Stimulated activated naive CD8-positive, alpha-beta T cell treated with anti-CD3 and anti-CD28 coated beads, Interleukin-15, Interleukin-2, amounts not matched to agents 100 ng/mL and 50 ng/mL, for 24 hours (primary cell): ENCODE measurements around the gene BEST2.

Experiments used
- H3K27ac Mint-ChIP-seq: one replicate; pipeline ENCODE4 v1.8.0; 2021; ENCODE audit warnings: mild to moderate bottlenecking, mixed read lengths
- H3K27me3 Mint-ChIP-seq: one replicate; pipeline ENCODE4 v1.8.0; 2021; ENCODE audit warnings: mixed read lengths
- H3K36me3 Mint-ChIP-seq: one replicate; pipeline ENCODE4 v1.8.0; 2021; ENCODE audit warnings: low read depth, mixed read lengths
- H3K4me1 Mint-ChIP-seq: one replicate; pipeline ENCODE4 v1.8.0; 2021; ENCODE audit warnings: low read depth, mixed read lengths
- H3K4me3 Mint-ChIP-seq: one replicate; pipeline ENCODE4 v1.8.0; 2021; ENCODE audit warnings: mild to moderate bottlenecking, mixed read lengths
- H3K9me3 Mint-ChIP-seq: one replicate; pipeline ENCODE4 v1.8.0; 2021; ENCODE audit warnings: mixed read lengths

Gene BEST2

DNA sequence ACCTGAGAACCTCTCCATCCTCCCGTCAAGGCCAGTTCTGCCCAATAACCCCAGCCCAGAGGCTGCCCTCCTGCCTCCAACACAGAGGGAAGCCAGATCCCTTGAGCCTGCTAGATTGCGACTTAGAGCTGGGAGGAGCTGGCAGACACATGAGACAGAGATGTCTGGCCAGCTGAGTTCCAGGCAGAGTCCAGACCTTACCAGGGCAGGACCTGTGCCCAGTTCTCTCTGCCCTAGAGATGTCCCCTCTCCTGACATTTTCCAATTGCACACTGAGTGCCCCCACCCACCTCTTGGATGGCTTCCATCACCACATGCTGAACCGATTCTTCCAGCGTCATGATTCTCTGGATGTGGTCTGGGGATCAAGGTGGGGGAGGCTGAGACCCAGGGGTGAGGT, 20.7 kb downstream of the BEST2 start:
- no peaks in the 10 kb centered on the region for H3K27me3 Mint-ChIP-seq
- H3K4me3 Mint-ChIP-seq: no peak overlapping the region
- H3K27ac Mint-ChIP-seq: no peak overlapping the region
- no peaks in the 10 kb centered on the region for H3K9me3 Mint-ChIP-seq
- H3K36me3 Mint-ChIP-seq: no peaks in the 10 kb centered on the region
- H3K4me1 Mint-ChIP-seq: peaks cover 13% of the 10 kb centered on the region

- Mint-ChIP-seq H3K4me1 (peaks cover 20% of the 10 kb centered on the region), H3K36me3 (no peaks in the 10 kb centered on the region), H3K27me3 (no peaks in the 10 kb centered on the region), H3K27ac (no peak overlapping the region), H3K9me3 (no peaks in the 10 kb centered on the region), H3K4me3 (no peak overlapping the region)
Observed at GRCh38 chr19:12773571-12773970, 22.0 kb downstream of the BEST2 start.

GRCh38 chr19:12774588-12775555, 23.3 kb downstream of the BEST2 start, which contains the start of gene HOOK2:
HOOK2 (minus strand) TSS chr19:12775552; CDS start chr19:12775449, 103 bp downstream.
- Mint-ChIP-seq H3K36me3 (no peaks in the 10 kb centered on the region), H3K4me1 (peaks cover 32% of the 10 kb centered on the region), H3K9me3 (no peaks in the 10 kb centered on the region), H3K27me3 (no peaks in the 10 kb centered on the region), H3K27ac (peak within 1 kb of the TSS; percentile 74), H3K4me3 (peak within 1 kb of the TSS; percentile 74)

- Mint-ChIP-seq H3K36me3 (no peaks in the 10 kb centered on the region), H3K9me3 (no peaks in the 10 kb centered on the region), H3K4me3 (peak overlapping the region; percentile 89), H3K27ac (peak overlapping the region; percentile 91), H3K27me3 (no peaks in the 10 kb centered on the region), H3K4me1 (peaks cover 43% of the 10 kb centered on the region)
Observed at GRCh38 chr19:12777217-12778016, 25.8 kb downstream of the BEST2 start.

- Mint-ChIP-seq H3K36me3 (no peaks in the 10 kb centered on the region), H3K4me3 (peak overlapping the region; percentile 89), H3K9me3 (no peaks in the 10 kb centered on the region), H3K27me3 (no peaks in the 10 kb centered on the region), H3K27ac (peak overlapping the region; percentile 91), H3K4me1 (peaks cover 43% of the 10 kb centered on the region)
Observed at GRCh38 chr19:12778017-12778904, 26.7 kb downstream of the BEST2 start.

- peaks cover 38% of the 10 kb centered on the region for H3K4me1 Mint-ChIP-seq
- H3K36me3 Mint-ChIP-seq: no peaks in the 10 kb centered on the region
- H3K27me3 Mint-ChIP-seq: no peaks in the 10 kb centered on the region
- no peaks in the 10 kb centered on the region for H3K9me3 Mint-ChIP-seq
- H3K27ac Mint-ChIP-seq: peak overlapping the region; percentile 91
- H3K4me3 Mint-ChIP-seq: peak overlapping the region; percentile 89
Observed at GRCh38 chr19:12778905-12779161, 27.2 kb downstream of the BEST2 start.

DNA sequence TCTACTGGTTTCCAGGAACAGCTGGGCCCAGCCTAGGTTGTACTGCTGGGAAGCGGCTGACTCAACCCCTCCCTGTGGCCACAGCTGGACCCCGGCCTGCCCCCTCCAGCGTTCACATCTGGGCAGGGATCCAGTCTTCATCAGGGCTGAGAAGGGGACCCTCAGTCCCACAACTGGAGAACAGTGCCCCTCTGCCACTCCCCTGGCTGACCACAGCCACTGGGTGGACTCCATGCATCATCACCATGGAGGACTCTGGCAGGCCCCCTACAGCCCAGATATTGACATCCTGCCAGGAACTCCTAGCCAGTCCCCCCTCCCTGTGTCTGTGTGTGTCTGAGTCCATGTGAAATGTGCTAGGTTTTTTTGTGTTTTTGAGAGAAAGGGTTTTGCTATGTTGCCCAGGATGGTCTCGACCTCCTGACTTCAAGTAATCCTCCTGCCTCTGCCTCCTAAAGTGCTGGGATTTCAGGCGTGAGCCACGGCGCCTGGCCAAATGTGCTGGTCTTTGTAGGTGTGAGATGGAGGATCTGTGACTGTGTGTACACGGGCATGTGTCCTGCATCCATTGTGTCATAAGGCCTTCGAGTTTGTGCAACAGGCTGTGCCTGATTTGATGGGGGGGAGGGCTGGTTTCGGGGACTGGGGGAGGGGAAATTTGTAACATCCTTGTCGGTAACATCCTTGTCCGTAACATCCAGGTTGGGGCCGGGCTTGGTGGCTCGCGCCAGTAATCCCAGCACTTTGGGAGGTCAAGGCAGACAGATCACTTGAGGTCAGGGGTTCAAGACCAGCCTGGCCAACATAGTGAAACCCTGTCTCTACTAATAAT, 27.8 kb downstream of the BEST2 start:
- H3K4me3 Mint-ChIP-seq: peak overlapping the region; percentile 67

GRCh38 chr19:12782174-12782423, 30.5 kb downstream of the BEST2 start:
- Mint-ChIP-seq H3K27ac (peak overlapping the region; percentile 97), H3K27me3 (no peaks in the 10 kb centered on the region), H3K9me3 (no peaks in the 10 kb centered on the region), H3K4me1 (peaks cover 42% of the 10 kb centered on the region), H3K36me3 (no peaks in the 10 kb centered on the region), H3K4me3 (no peak overlapping the region)

More for the DNA sequence above, 27.8 kb downstream of the BEST2 start:
- H3K9me3 Mint-ChIP-seq: no peaks in the 10 kb centered on the region
- peaks cover 36% of the 10 kb centered on the region for H3K4me1 Mint-ChIP-seq
- no peaks in the 10 kb centered on the region for H3K36me3 Mint-ChIP-seq
- no peaks in the 10 kb centered on the region for H3K27me3 Mint-ChIP-seq
- H3K27ac Mint-ChIP-seq: peak overlapping the region; percentile 91

DNA sequence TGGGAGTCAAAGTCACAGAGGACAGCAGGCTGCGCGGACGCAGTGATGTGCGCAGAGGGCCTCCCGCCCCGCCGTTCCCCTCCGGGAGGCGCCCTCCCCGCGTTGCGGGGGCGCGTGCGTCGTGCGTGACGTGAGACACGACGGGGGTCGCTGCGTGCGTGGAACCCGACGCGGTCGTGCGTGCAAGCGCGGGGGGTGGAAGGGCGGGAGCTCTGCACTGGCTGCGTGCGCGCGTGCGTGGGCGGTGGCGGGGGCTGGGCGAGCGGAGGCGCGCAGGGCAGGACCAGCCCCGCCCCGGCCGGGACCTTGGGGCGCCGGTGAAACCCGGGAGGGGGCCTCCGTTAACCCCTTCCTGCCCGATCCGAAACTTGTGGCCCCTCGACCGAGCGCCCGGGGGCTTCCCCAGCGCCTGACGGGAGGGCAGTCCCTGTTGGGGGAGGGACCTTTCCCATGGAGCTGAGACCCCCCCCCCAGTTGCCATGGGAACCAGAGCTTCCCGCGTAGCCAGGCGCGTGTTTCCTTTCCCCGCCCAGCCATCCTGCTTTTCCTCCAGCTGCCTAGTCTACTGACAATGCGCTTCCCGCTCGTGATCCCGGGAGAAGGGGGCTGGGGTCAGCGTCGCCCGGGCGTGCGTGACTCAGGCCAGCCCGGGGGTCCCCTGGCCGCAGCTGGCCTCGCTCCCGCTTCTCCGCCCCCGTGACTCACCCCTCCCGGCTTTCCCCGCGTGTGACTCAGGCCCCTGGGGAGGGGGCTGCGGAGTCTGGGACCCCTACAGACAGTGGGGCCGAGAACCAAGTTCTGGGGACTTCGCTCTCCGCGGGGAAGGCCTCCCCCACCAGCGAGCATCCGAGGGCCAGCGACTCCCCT, 31.1 kb downstream of the BEST2 start:
- Mint-ChIP-seq H3K9me3 (no peaks in the 10 kb centered on the region), H3K36me3 (no peaks in the 10 kb centered on the region), H3K4me1 (peaks cover 43% of the 10 kb centered on the region), H3K27me3 (no peaks in the 10 kb centered on the region), H3K4me3 (no peak overlapping the region), H3K27ac (peak overlapping the region; percentile 97)

GRCh38 chr19:12783291-12783848, 31.8 kb downstream of the BEST2 start:
- H3K27me3 Mint-ChIP-seq: no peaks in the 10 kb centered on the region
- H3K36me3 Mint-ChIP-seq: no peaks in the 10 kb centered on the region
- H3K9me3 Mint-ChIP-seq: no peaks in the 10 kb centered on the region
- H3K27ac Mint-ChIP-seq: peak overlapping the region; percentile 97
- peaks cover 48% of the 10 kb centered on the region for H3K4me1 Mint-ChIP-seq
- H3K4me3 Mint-ChIP-seq: no peak overlapping the region

DNA sequence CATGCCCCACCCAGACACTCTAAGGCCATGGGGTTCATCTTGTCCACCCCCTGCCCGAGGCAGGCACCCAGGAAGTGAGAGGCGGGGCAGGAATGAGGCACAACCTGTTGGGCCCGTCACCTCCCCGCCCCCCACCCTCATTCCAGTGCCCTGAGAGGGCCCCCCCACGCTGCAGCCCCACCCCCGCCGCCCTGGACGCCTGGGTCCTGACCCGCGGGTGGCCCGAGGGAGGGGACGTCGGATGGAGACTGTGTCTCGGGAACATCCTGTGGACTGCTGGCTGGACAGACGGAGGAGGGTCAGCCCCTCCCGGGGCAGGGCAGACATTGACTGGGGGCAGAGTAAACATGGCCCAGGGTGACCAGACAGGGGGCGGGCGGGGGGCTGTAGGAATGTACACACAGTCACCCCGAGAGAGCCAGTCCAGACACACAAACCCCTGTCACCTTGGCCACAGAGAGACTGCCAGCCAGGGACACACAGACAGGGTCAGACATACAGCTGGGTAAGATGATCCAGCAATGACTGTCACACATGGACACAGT, 32.3 kb downstream of the BEST2 start:
- Mint-ChIP-seq H3K4me3 (no peak overlapping the region), H3K27me3 (no peaks in the 10 kb centered on the region), H3K4me1 (peaks cover 48% of the 10 kb centered on the region), H3K9me3 (no peaks in the 10 kb centered on the region), H3K36me3 (no peaks in the 10 kb centered on the region), H3K27ac (peak overlapping the region; percentile 97)

DNA sequence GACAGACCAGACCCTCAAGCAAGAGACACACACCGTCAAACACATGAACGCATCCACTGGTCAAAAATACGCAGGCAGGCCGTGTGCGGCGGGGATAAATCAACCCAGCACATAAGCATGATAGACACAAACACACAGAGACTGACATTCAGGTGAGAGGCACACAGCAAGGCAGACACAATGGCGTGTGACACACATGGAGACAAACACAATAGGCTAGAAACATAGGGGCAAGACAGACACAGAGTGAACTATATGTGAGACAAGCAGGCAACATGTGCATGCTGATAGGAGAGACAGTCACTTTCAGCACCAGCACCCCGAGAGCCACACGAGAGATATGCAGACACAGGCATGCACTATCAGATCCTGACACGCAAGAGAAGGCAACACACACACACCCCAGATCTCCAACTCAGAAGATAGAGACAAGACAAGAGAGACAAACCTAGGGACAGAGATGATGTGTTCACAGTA, 32.8 kb downstream of the BEST2 start:
- Mint-ChIP-seq H3K4me1 (peaks cover 48% of the 10 kb centered on the region), H3K36me3 (no peaks in the 10 kb centered on the region), H3K9me3 (no peaks in the 10 kb centered on the region), H3K27me3 (no peaks in the 10 kb centered on the region), H3K4me3 (no peak overlapping the region), H3K27ac (no peak overlapping the region)
